Measurements from ENCODE around the gene TNFRSF1B.

The TNFRSF1B gene

DNA sequence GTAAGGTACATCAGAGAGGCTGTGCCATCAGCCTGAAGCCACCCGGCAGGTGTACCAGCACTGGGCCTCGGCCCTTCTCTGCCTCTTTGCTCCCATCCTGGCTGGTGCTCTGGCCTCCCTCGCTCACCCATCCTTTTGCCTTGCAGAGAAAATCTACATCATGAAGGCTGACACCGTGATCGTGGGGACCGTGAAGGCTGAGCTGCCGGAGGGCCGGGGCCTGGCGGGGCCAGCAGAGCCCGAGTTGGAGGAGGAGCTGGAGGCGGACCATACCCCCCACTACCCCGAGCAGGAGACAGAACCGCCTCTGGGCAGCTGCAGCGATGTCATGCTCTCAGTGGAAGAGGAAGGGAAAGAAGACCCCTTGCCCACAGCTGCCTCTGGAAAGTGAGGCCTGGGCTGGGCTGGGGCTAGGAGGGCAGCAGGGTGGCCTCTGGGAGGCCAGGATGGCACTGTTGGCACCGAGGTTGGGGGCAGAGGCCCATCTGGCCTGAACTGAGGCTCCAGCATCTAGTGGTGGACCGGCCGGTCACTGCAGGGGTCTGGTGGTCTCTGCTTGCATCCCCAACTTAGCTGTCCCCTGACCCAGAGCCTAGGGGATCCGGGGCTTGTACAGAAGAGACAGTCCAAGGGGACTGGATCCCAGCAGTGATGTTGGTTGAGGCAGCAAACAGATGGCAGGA is 24.5 kb upstream of the TNFRSF1B start:
- DNase-seq (ENCODE audit: low read depth) = no peak

DNA sequence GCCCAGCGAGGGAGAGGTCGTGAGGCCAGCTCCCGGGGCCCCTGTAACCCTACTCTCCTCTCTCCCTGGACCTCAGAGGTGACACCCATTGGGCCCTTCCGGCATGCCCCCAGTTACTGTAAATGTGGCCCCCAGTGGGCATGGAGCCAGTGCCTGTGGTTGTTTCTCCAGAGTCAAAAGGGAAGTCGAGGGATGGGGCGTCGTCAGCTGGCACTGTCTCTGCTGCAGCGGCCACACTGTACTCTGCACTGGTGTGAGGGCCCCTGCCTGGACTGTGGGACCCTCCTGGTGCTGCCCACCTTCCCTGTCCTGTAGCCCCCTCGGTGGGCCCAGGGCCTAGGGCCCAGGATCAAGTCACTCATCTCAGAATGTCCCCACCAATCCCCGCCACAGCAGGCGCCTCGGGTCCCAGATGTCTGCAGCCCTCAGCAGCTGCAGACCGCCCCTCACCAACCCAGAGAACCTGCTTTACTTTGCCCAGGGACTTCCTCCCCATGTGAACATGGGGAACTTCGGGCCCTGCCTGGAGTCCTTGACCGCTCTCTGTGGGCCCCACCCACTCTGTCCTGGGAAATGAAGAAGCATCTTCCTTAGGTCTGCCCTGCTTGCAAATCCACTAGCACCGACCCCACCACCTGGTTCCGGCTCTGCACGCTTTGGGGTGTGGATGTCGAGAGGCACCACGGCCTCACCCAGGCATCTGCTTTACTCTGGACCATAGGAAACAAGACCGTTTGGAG is 23.7 kb upstream of the TNFRSF1B start:
- DNase-seq (ENCODE audit: low read depth) = no peak

DNA sequence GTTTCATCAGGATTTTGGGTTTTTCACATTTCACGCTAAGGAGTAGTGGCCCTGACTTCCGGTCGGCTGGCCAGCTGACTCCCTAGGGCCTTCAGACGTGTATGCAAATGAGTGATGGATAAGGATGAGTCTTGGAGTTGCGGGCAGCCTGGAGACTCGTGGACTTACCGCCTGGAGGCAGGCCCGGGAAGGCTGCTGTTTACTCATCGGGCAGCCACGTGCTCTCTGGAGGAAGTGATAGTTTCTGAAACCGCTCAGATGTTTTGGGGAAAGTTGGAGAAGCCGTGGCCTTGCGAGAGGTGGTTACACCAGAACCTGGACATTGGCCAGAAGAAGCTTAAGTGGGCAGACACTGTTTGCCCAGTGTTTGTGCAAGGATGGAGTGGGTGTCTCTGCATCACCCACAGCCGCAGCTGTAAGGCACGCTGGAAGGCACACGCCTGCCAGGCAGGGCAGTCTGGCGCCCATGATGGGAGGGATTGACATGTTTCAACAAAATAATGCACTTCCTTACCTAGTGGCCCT is 23.1 kb upstream of the TNFRSF1B start:
- DNase-seq (ENCODE audit: low read depth) = peak; percentile 100

DNA sequence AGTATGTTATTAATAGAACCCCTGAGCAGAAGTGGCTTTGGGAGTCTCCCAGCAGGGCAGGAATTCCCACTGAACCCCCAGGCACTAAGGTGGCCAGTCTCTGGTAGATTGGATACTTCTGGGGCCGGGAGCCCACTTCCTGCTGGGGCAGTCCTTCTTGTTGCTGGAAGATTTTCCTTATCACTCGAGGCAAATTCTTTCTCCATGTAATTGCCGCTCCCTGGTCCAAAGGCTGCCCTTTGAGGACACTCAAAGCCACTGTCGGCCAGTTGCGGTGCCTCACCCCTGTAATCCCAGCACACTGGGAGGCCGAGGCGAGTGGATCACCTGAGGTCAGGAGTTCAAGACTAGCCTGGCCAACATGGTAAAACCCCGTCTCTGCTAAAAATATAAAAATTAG is 22.6 kb upstream of the TNFRSF1B start:
- no peak for DNase-seq (ENCODE audit: low read depth)

DNA sequence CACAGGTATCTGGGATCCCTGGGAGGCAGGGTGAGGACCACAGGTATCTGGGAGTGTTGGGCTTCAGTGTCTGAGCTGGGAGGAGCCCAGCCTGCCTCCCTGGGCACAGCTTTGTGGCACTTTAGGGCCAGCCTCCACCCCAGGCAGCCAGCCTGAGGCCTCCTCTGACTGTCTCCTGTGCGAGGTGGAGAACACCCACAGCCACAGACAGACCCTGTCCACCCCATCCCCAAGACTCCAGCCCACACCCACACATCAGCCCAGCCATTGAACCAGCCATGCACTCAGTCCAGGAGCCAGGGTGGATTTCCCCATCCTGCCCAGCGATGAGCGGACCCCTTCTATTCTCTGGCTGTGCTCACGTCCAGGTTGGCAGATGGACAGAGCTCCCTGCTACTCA is 21.8 kb upstream of the TNFRSF1B start:
- DNase-seq (ENCODE audit: low read depth) = no peak

DNA sequence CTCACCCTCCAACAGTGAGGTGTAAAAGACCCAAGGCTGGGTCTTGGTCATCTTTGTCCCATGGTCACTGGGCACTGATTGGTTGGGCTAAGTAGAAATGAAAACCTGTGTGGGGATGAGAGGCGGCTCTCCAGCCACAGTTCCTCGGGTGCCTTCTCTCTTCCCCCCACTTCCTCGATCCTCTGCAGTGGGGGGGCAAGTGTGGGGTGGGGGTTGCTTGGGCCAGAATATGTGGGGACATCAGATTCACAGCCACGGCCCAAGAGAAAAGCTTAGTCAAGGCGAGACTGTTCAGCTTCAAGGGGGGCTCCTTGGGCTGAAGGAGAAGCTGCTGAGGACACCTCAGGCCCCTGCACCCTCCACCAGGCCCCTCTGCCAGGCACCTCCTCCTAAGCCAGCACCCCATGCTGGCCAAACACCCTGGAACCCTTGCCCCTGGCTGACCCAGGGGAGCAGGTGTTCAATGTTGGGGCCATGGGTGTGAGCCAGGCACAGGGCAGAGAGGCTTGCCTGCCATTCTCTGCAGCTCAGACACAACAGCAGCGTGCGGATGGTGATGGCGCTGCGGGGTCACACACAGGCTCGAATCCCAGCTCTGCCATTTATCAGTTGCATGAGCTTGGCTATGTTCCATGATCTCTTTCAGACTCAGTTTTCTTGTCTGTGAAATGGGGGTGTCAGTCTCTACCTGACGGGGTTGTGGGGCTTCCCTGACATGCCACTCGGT is 21.0 kb upstream of the TNFRSF1B start:
- no peak for DNase-seq (ENCODE audit: low read depth)

DNA sequence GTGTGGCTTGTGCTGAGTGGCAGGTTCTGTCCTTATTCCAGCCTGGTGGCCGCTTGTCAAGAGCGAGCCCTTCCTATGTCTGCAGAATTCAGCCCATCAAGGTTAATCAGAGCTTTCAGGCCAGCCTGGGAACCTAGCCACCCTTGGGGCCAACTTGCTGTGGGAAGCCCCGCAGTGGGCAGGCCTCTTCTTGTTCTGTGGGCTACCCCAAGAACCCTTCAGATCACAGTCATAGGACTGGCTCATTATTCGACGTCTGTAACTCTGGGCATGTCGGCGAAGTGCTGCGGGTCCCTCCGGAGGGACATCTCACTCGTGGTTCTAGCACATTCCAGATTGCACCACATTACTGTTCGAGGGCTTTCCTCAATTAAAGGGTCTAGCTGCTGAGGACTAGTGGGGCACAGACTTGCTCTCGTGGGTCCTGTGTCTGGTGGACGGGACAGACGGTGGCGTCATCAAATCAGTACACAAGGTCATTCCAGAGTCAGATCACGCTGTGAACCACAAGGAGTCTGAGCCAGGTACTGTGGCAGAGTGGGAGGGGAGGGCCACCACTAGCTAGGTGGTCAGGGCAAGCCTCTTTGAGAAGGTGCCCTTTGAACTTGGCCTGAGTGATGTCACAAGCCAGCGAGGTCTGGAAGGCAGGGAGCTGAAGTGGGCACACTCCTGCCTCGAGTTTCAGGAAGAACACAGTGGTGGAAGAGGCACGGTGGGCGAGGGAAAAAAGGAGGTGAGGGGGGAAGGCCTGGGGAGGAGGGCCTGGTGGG is 20.3 kb upstream of the TNFRSF1B start:
- no peak for DNase-seq (ENCODE audit: low read depth)

DNA sequence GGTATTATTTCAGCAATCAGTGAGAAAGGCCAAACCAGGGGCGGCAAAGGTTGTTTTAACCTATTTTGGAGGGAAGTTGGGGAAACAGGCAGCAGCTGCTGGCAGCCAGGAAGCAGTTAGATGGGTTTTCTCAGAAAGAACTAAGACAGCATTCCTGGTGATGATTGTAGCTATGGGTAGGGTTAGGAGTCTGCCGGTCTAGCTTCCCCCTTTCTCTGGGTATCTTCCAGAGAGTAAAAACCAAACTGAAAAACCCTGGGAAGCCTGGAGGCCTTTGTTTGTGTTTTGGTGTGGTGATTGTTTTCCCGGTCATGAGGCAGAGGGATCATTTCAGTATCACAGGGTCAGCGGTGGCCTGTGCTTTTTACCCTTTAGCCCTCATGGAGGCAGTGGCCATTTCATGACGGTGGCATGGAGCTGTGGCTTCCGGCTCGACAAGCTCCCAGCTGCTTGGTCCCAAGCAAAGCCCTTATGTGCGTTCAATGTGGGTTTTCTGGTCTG is 19.5 kb upstream of the TNFRSF1B start:
- DNase-seq (ENCODE audit: low read depth) = no peak

DNA sequence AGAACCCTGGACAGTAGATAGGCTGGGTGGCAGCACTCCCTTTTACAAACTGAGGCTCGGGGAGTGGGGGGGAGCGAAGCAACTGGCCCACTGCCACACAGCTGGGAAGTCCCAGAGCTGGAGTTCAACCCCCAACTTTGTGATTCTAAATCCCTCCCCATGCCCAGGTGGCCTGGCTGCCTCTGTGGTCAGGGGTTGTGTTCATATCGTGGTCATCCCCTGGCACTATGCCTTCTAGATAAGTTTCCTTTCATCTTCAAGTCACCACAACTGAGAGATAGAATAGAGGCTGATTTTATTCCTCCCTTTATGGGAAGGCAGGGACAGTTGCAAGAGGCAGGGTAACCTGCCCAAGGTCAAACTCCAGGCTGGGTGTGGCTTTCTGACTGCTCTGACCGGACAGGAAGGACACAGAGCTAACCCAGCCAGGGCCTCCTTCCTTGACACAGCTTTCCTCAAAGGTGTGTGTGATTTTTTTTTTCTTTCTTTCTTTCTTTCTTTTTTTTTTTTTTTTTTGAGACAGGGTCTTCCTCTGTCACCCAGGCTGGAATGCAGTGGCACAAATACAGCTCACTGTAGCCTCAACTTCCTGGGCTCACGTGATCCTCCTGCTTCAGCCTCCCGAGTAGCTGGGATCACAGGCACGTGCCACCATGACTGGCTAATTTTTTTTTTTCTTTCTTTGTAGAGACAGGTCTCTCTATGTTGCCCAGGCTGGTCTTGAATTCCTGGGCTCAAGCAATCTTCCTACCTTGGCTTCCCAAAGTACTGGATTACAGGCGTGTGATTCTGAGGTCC is 18.4 kb upstream of the TNFRSF1B start:
- DNase-seq (ENCODE audit: low read depth) = no peak

DNA sequence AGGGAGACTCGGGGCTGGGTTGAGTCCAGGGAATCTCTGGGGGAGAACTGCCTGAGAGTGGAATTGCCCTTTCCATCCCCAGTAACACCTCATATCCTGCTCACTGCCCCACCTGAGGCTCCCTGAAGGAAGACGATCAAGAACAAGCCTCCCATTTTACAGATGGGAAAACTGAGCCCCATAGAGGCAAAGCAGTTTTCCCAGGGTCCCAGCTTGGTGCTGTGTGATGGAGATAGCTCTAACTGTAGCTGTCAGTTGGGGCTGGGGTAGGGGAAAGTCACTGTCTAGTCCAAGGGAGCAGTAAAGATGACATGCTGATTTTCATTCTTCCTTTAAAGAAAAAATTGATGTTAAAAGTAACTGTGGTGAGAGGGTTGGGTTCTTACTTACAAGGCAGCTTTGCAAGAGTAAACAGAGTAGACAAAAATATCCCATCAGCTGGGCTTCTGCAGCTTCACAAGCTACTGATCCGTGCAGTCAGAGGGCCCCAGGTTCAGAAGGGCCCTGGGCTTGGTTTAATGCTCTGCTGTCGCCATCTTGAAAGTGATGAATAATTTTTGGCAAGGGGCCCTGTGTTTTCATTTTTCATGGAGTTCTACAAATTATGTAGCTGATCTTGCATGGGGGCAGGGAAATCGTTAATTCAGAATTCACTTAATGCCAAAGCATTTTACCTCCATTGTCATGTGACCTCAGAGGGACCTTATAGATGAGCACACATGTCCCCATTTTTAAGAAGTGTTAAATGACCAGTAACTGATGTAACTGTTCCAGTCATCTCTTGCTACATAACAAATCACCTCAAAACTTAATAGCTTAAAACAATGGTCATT is 17.6 kb upstream of the TNFRSF1B start:
- DNase-seq (ENCODE audit: low read depth) = no peak

DNA sequence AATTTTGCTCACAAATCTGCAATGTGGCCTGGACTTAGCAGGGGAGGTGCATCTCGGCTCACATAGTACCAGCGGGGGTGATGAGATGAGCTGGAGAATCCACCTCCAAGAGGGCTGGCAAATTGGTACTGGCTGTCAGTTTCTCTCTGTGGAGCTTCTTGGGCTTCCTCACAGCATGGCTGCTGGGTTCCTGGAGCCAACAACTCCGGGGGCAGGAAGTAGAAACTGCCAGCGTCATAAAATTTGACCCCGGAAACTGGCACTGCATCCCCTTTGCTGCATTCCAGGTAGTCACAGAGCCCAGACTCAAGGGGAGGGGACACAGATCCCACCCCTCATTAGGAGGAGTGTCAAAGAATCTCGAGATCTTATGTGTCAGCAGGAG is 17.0 kb upstream of the TNFRSF1B start:
- DNase-seq (ENCODE audit: low read depth) = no peak

DNA sequence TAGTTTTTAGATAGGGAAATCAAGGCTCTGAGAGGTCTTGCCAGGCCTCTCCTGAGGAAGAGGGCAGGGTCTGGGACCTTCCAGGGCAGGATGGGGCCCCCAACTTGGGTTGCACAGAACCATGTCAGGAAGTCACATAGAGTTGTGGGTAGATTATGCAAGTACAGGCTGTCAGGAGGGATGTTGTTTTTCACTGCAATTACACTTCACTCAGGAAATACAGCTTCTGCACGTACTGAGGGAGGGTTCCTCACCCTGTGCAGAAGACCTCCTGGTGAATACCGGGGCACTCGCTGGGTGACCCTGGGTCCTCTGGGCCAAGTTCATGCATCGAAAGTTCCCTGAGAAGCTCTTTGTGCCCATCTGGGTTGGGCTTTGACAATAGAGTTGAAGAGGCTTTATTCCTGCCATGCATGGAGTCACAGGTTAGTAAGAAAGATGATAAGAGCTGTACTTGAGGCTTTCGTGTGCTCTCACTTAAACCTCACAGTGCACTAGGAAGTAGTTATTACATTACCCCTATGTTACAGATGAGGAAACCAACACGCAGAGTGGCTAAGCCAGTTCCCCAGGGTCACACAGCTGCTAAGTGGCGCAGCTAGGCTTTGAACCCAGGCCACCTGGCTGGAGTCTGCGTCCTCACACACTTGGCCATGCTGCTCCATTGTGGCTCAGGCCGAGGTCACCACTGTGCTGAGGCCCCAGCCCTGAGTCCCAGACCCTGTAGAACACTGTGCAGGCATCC is 16.2 kb upstream of the TNFRSF1B start:
- no peak for DNase-seq (ENCODE audit: low read depth)

DNA sequence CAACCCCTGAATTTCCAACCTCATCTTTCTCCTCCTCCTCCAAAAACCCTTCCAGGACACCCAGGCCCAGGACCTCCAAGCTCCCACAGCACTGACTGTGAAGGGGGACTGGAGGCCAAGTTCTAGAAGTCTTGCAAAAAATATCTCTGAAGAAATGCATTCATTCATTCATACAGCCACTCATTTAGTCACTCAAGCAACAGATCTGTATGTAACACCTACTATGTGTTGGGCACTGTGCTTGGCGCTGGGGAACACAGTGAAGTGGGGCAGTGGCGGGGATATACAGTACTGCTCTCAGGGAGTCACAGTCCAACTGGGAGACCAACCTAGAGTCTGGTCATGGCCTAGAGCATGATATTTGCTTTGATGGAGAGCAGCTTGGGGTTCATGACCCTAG is 15.3 kb upstream of the TNFRSF1B start:
- DNase-seq (ENCODE audit: low read depth) = no peak

DNA sequence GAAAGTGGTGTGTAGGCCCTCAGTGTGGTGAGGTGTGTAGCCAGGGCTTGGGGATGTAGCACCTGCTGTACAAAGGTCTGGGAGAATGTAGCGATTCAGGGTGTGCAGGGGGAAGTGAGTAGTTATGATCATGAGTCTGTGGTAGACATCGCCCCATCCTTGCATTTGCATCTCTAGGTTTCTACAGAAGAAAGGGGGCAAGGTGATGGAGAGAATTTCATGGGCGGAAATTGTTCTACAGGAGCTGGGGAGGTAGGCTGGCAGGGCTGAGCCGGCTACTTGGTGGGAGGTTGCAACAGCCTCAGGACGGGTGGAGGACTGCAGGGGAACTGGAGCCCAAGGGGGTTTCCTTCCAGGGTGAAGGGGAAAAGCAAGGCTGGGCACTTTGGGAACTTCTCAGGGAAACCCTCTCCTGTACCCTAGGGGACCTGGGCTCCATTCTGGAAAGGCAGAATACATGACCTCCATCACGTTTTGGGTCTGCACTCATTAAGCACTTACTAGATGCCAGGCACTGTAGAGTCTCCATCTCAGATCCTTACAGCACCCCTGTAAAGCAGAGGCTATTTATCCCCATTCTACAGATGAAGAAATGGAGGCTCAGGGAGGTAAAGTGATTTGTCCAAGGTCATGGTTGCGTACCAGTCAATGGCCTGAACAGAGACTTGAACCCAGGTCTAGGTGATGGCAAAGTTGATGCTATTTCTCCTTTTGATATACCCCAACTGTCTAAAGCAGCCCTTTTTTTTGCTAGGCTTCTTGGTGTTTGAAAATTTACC is 14.5 kb upstream of the TNFRSF1B start:
- DNase-seq (ENCODE audit: low read depth) = no peak

DNA sequence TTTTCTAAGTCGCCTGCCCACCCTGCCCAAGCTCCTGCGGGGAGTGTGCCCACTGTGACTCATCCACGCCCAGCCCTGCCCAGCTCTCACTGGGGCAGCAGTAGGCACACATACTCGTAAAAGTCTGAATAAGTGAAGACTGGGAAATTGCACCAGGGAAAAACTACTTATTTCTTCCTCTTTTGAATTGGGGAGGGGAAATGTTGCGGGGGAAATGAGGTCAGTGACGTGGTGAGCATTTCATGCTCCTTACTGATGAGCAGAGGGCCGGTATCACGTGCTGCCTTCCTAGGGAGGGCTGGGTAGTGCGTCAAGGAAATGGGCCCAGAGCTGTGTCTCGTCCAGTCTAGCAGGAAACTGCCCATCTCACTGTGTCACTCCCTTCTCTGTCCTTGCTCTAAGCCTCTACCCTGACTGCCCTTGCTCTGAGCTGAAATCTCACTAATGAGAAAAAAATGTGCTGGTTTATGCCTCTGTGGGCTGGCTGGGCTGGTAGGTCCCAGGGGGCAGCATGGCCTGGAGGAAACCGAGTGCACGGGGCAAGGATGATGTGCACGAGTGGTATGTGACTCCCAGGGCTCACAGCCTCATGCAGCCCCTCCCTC is 13.5 kb upstream of the TNFRSF1B start:
- DNase-seq (ENCODE audit: low read depth) = peak; percentile 93

DNA sequence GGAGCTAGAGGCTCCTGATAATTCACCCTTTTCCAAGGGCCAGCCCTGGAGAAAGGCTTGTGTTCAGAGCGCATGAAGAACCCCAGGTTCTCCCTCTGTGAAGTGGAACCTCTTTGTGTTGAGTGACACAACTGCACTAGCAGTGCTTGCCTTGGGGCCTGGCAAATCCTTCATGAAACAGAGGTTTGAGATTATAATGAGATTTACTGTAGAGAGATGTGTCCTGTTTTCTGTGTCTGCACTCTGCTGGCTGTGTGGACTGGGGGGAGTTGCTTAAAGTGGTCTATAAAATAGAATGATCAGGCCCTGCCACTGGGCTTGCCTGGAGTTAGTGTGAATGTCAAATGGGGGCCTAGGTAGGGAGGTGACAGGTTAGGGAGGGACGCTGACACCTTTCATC is 11.5 kb upstream of the TNFRSF1B start:
- no peak for DNase-seq (ENCODE audit: low read depth)

DNA sequence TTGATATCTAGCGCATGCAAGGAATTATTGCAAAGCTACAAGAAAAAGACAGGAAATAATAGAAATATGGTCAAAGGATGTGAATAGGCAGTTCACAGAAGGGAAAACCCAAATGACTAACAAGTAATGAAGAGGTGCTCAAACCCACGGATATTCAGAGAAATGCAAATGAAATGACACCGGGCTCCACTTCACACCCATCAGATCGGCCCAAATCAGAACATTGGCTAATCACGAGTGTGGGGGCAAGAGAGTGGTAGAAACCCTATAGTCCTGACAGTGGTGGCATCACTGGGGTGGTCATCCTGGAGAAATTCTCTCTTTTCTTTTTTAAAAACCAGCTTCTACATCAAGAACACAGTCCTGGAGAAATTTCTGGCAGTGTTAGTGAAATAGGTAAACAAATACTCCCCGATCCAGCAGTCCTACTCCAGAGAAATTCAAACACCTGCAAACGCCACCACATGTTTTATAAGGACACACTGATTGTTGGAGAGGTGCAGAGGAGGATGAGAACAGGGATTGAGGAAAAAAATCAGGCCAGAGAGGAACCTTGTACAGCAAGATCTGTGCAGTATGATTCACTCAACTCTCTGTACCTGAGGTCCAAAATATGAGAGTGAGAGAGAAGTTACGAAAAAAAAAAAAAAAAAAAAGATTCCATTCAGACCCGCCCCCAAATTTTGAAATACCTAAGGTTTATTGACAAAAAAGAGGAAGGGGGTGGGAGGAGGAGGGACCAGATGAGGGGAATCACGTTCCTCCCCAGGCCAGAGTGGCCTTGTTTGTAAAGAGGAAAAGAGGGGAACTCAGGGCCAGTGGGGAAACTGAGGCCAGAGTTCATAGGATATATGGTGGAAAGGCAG is 9.2 kb upstream of the TNFRSF1B start:
- no peak for DNase-seq (ENCODE audit: low read depth)
